ENCODE measurements around the gene KHNYN.

Gene KHNYN

GRCh38 chr14:24425704-24426103 lies 4.0 kb upstream of the KHNYN start:
- DNase-seq: peak; percentile 58

DNA sequence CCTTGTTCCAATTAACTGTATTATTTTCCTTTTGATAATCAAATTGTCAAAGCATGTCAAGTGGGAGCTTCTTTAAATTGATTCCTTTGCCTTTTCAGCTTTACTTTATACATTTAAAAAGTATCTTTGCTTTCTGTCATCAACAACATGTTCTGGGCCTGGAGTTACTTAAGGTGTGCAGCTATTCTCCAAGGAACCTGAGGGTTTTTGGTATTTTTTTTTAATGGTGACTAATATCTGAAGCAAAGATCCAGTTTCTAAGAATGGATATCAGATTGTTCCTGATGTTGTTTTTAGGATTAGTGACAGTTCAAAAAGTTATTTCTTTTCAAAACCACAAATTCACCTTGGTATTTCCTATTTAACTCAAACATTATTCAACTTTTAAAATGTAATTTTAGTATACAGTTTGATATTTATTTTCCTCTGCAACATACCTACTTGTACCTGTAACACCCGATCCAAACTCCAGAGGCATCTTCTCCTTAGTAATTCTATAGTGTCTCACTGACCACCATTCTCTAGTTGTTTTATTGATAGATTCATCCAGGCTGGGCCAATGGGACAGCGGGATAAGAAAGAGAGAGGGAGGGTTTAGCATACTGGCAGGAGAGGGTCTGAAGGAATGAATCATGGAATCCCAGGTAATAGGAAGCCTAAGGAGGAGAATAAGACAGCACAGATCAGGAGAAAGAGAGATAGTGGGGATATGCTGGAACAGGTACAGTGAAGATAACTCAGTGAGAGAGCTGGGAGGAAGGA lies 3.4 kb upstream of the KHNYN start:
- DNase-seq: no peak

DNA sequence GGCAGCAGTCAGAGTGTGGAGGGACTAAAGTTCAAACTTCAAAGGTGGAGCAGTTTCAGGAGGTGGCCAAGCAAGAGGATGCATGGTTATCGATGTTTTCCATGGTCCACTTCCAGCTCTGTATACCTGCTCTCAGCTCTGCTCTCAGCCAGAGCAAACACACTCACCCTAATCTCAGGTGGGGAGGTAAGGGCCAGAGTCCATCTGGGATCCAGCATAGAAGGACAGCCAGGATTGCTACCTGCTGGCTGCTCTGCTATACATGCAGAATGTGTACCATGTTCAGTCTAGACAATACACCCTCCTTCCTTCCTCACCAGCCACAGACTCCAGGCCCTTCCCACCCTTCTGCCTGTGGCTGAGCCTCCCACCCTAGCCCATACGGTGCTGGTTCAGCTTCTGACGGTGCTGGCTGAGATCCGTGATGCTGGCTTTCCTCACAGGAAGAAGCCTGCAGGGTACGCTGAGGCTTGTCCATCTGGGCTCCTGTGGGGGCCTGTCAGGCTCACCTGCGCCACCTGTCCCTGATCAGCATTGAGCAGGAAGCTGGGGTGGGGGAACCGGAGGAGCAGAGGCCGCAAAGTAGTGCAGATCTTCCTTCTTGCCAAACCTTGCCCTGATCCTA lies 2.7 kb upstream of the KHNYN start:
- no peak for DNase-seq

GRCh38 chr14:24427537-24428508 lies 1.9 kb upstream of the KHNYN start:
- DNase-seq: no peak

DNA sequence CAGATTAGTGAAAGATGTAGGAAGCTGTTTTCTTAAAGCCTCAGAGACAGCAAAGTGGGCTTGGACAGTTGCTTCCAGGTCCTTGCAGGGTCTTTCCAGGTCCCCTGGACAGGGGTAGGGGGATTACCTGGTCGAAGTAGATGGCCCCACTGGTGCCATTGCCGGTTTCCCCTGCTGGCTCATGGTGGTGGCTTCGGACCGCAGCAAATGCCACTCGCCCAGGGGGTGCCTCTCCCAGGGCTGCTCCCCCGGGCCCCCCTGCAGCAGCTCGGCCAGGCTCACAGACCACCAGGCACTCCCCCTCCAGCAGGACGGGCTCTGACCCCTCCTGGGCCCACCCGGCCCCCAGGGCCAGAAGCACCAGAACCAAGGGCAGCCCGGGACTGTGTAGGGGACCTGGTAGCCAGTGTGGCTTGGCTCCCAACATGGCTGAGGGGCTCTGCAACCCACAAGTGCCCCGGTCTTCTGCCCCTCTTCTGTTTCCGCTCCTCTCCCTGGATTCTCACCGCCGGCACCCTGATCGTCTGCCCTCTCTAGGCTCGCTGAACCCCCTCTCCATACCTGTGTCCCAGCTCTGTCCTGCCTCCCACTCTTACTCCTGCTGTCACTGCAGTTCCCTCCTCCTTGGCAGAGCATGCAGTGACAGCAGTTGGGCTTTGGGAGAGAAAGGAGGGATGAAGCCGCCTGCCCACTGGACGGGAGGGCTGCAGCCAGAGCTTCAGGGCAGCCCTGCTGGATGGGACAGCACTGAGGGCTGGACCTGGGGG lies 943 bp upstream of the KHNYN start:
- DNase-seq: no peak

- DNase-seq: peak; percentile 72
Observed at GRCh38 chr14:24430143-24430681, 458 bp downstream of the KHNYN start.

DNA sequence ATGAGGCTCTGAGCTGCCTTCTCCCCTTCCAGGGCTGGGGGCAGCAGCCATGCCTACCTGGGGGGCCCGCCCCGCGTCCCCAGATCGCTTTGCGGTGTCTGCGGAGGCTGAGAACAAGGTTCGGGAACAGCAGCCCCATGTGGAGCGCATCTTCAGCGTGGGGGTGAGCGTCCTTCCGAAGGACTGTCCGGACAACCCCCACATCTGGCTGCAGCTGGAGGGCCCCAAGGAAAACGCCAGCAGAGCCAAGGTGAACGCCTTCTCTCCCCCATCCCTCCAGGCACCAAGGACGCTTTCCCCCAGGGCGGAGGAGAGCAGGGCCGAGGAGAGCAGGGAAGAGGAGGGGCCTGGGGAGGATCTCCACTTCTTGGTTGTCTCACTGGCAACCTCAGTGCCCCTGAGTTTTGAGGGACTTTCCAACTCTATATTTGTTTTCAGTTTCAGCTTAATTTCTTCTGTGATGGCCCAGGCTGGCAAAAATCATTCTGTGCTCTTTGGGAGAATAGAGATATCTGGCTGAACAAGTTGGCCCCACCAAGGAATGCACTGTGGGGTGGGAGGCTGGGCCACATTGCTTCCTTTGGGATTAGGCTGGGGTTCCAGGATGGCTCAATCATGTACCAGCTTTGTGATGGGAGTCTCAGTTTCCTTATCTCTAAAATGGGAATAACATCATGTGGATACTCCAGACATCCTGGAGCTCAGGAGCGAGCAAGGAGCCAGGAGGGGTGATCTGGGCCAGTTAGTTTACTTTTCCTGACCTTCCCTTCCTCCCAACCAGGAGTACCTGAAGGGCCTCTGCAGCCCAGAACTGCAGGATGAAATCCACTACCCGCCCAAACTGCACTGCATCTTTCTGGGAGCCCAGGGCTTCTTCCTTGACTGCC lies 1.2 kb downstream of the KHNYN start:
- DNase-seq: peak; percentile 85

DNA sequence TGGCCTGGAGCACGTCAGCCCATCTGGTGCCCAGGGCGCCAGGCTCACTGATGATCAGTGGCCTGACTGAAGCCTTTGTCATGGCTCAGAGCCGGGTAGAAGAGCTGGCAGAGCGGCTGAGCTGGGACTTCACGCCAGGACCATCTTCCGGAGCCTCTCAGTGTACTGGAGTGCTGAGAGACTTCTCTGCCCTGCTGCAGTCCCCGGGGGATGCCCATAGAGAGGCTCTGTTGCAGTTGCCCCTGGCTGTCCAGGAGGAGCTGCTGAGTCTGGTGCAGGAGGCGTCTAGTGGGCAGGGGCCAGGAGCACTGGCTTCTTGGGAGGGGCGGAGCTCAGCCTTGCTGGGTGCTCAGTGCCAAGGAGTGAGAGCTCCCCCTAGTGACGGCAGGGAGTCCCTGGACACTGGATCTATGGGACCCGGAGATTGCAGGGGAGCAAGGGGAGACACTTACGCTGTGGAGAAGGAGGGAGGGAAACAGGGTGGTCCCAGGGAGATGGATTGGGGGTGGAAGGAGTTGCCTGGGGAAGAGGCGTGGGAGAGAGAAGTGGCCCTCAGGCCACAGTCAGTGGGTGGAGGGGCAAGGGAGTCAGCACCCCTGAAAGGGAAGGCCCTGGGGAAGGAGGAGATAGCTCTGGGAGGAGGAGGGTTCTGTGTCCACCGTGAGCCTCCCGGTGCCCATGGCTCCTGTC lies 2.0 kb downstream of the KHNYN start:
- peak; percentile 95 for DNase-seq

- DNase-seq: no peak
Observed at GRCh38 chr14:24432259-24433131, 2.7 kb downstream of the KHNYN start.

DNA sequence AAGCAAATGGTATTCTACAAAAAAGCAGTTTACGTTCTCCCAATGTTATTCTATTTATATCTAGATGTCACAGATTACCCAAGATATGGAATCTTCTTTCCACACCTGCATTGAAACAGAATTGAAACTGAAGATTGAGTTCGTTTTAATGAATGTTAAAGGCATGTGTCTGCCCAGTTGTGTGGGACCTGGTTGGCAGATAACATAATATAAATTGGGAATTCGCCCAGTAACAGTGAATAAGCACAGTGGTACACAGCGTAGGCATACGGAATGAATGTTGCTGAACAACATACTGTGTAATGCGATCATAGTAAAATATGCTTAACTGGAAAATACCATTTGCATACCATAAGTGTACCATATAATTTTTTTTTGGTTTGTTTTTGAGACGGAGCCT lies 4.3 kb downstream of the KHNYN start:
- no peak for DNase-seq

- DNase-seq: no peak
Observed at GRCh38 chr14:24434676-24435075, 4.9 kb downstream of the KHNYN start.

- DNase-seq: no peak
Observed at GRCh38 chr14:24435192-24435810, 5.5 kb downstream of the KHNYN start.

GRCh38 chr14:24435998-24436354 lies 6.2 kb downstream of the KHNYN start:
- DNase-seq: no peak

DNA sequence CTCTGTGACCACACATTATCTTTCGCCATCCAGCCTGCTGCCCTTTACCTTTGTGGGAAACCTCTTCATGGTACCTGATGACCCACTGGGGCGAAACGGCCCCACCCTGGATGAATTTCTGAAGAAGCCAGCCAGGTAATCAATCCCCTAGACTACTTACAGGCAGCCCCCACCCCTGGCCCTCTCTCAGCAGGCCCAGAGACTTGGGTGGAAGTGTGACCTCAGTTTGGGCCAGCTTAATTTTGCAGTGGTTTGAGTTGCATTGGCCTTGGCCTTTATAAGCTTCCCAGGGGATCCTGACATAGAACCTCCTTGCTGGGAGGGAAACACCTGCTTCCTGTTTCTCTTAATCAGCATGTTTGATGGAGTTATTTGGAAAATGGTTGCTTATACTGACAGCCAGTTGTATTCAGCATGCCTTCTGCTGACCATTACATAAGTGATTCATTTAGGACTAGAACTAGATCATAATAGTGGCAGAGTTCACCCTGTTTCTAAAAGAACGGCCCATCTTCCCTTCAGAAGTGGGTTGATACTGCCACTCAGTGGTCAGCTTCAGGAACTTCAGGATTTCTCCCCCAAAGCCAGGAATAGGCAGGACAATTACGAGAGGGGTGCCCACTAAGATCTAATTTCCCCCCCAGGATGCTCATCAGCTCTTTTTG lies 6.7 kb downstream of the KHNYN start:
- DNase-seq: peak; percentile 70

GRCh38 chr14:24437020-24437735 lies 7.4 kb downstream of the KHNYN start:
- no peak for DNase-seq

- no peak for DNase-seq
Observed at GRCh38 chr14:24437736-24438067, 7.9 kb downstream of the KHNYN start.

- no peak for DNase-seq
Observed at GRCh38 chr14:24438223-24439097, 8.7 kb downstream of the KHNYN start.
